Smooth muscle cell (in vitro differentiated cells): ENCODE results near the gene GNA12. TPM values are rescaled to one million over a fixed set of nuclear protein-coding genes. Genes with fewer than 3 reads are reported as not detected.
A peak's percentile ranks its signal among the peaks of the same experiment; 100 is the strongest.

Source experiments
- DNase-seq: peaks from one replicate; lab custom pipeline; 2025; ENCODE audit not compliant: unreplicated experiment; lab: John Stamatoyannopoulos, UW
- H2AFZ ChIP-seq: fragments of 200-600 bp; sonication (generic); 2 replicates; pipeline ENCODE4 v1.6.0; 2016; ENCODE audit warnings: antibody characterized with exemption, low read depth, mild to moderate bottlenecking
- H3F3A ChIP-seq: fragments of 200-600 bp; sonication (generic); 2 replicates; pipeline ENCODE4 v1.6.0; 2017; ENCODE audit warnings: antibody characterized with exemption, low read depth
- H3K27ac ChIP-seq: fragments of 200-600 bp; sonication (generic); 2 replicates; pipeline ENCODE4 v1.5.1; 2016; ENCODE audit warnings: low read depth, mild to moderate bottlenecking
- H3K27me3 ChIP-seq: fragments of 200-600 bp; sonication (generic); 2 replicates; pipeline ENCODE4 v1.6.1; 2016; ENCODE audit warnings: low read depth, mild to moderate bottlenecking
- H3K36me3 ChIP-seq: fragments of 200-600 bp; sonication (generic); 2 replicates; pipeline ENCODE4 v1.5.1; 2016; ENCODE audit warnings: low read depth
- H3K4me1 ChIP-seq: fragments of 200-600 bp; sonication (generic); 2 replicates; pipeline ENCODE4 v1.5.1; 2016; ENCODE audit warnings: low read depth
- H3K4me2 ChIP-seq: fragments of 200-600 bp; sonication (generic); 2 replicates; pipeline ENCODE4 v1.6.0; 2016; ENCODE audit warnings: mild to moderate bottlenecking
- H3K4me3 ChIP-seq: fragments of 200-600 bp; sonication (generic); 2 replicates; pipeline ENCODE4 v1.5.1; 2016; ENCODE audit warnings: mild to moderate bottlenecking
- H3K79me2 ChIP-seq: fragments of 200-600 bp; sonication (generic); 2 replicates; pipeline ENCODE4 v1.6.0; 2016; ENCODE audit warnings: low read depth, mild to moderate bottlenecking
- H3K9ac ChIP-seq: fragments of 200-600 bp; sonication (generic); 2 replicates; pipeline ENCODE4 v1.6.0; 2016; ENCODE audit warnings: low read depth
- H3K9me3 ChIP-seq: fragments of 200-600 bp; sonication (generic); replicated peaks from 2 replicates; pipeline ENCODE4 v1.5.1; 2016; ENCODE audit warnings: low read depth
- H4K20me1 ChIP-seq: fragments of 200-600 bp; sonication (generic); 2 replicates; pipeline ENCODE4 v1.6.0; 2016; ENCODE audit warnings: low read depth
- WGBS: methylation state at CpG from one replicate; pipeline ENCODE4 v1.1.7; 2016; ENCODE audit warnings: low lambda C conversion rate; 5-methylcytosine and 5-hydroxymethylcytosine counted together
- polyA plus RNA-seq: library from polyadenylated mRNA; unstranded; fragments of >200 nt; fragmentation: Nextera tagmentation; extraction: Ambion mirVana; gene quantifications from 2 replicates; pipeline ENCODE4 v1.2.1, GENCODE V29; 2016
- total RNA-seq: library from RNA; depleted of rRNA; stranded (reverse); fragments of >200 nt; gene quantifications from 2 replicates; pipeline ENCODE4 v1.2.3, GENCODE V29; 2014
- TF ChIP-seq, protein P1 (sequence below): fragments of 200-600 bp; sonication (generic); IDR thresholded peaks from 2 replicates; pipeline ENCODE4 v1.5.1; 2017; ENCODE audit warnings: borderline replicate concordance, mild to moderate bottlenecking, antibody characterized with exemption; ENCODE audit not compliant: insufficient read depth, poor library complexity, severe bottlenecking

The GNA12 gene
- total and polyA plus RNA-seq, 2 experiments from 2014 or later = 20.3 to 34.7 TPM

DNA sequence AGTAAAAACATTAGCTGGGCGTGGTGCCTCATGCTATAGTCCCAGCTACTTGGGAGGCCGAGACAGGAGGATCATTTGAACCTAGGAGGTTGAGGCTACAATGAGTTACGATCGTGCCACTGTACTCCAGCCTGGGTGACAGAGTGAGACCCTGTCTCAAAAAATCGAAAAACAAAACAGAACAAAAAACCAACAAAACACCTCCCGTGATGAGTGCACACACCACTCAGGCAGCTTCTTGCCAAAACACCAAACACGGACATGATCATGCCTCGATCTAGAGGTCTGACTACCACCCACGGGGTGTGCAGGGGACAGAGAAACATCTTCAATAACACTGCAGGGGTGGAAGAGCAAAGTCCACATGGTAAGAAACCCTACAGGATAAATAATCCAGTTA lies 111.7 kb downstream of the GNA12 start:
- Histone ChIP-seq H3K79me2 (peaks cover 29% of the 10 kb centered on the region), H3K4me1 (no peaks in the 10 kb centered on the region)

DNA sequence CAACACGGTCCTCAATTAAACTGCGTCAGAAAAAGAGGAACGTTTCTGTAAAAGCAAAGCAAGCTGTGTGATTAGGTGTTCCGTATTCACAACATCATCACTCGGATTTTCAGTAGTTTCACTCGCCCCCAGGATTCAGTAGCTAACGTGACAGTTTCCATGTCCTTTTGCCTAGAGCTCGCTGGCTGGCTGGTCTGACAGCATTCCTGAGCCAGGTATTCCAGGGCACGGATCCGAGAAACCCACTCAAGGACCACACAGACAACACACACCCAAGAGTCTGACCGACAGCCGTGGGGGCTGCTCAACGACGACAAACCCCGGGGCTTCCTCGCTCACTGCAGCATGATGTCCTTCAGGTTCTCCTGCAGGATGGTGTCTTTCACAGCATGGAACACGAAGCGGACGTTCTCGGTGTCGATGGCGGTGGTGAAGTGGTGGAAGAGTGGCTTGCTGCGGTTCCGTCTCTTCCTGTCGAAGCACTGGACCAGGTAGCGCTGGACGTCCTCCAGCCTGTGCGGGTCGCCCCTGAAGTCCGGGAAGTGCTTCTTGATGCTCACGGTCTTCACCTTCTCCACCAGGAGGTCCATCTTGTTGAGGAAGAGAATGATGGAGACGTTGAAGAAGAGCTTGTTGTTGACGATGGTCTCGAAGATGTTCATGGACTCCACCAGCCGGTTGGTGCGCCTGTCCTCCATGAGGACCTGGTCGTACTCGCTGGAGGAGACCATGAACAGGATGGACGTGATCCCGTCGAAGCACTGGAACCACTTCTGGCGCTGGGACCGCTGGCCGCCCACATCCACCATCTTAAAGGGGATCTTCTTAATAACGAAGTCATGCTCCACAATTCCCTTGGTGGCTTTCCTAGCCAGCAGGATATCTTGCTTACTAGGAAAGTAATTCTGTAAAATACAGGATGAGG lies 113.0 kb downstream of the GNA12 start:
- 86% methylated on average over 45 of the region's 45 CpGs for WGBS
- no peaks in the 10 kb centered on the region for H3K36me3 ChIP-seq
- TF ChIP-seq, protein P1, sequence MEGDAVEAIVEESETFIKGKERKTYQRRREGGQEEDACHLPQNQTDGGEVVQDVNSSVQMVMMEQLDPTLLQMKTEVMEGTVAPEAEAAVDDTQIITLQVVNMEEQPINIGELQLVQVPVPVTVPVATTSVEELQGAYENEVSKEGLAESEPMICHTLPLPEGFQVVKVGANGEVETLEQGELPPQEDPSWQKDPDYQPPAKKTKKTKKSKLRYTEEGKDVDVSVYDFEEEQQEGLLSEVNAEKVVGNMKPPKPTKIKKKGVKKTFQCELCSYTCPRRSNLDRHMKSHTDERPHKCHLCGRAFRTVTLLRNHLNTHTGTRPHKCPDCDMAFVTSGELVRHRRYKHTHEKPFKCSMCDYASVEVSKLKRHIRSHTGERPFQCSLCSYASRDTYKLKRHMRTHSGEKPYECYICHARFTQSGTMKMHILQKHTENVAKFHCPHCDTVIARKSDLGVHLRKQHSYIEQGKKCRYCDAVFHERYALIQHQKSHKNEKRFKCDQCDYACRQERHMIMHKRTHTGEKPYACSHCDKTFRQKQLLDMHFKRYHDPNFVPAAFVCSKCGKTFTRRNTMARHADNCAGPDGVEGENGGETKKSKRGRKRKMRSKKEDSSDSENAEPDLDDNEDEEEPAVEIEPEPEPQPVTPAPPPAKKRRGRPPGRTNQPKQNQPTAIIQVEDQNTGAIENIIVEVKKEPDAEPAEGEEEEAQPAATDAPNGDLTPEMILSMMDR = no peak
- peak overlapping the region; percentile 61 for H3K27ac ChIP-seq
- no peaks in the 10 kb centered on the region for H3K27me3 ChIP-seq
- H3K4me2 ChIP-seq = peak overlapping the region; percentile 24
- no peak overlapping the region for H2AFZ ChIP-seq
- H3K4me3 ChIP-seq = no peak overlapping the region
- DNase-seq = no peak
- H4K20me1 ChIP-seq = peaks cover 29% of the 10 kb centered on the region
- no peak overlapping the region for H3K9ac ChIP-seq
- H3K79me2 ChIP-seq = peaks cover 22% of the 10 kb centered on the region
- H3K9me3 ChIP-seq = no peaks in the 10 kb centered on the region
- H3K4me1 ChIP-seq = no peaks in the 10 kb centered on the region
- H3F3A ChIP-seq = peaks cover 6% of the 10 kb centered on the region

More for the DNA sequence above, 111.7 kb downstream of the GNA12 start:
- 95% methylated on average over 9 of the region's 9 CpGs for WGBS
- no peak overlapping the region for H3K4me2 ChIP-seq
- no peaks in the 10 kb centered on the region for H3K27me3 ChIP-seq
- H3K36me3 ChIP-seq = no peaks in the 10 kb centered on the region
- peaks cover 39% of the 10 kb centered on the region for H4K20me1 ChIP-seq
- H3K4me3 ChIP-seq = no peak overlapping the region
- DNase-seq = no peak
- H3K9ac ChIP-seq = no peak overlapping the region
- no peaks in the 10 kb centered on the region for H3K9me3 ChIP-seq
- peaks cover 6% of the 10 kb centered on the region for H3F3A ChIP-seq
- no peak overlapping the region for H2AFZ ChIP-seq
- TF ChIP-seq, protein P1 = no peak
- peak overlapping the region; percentile 62 for H3K27ac ChIP-seq

DNA sequence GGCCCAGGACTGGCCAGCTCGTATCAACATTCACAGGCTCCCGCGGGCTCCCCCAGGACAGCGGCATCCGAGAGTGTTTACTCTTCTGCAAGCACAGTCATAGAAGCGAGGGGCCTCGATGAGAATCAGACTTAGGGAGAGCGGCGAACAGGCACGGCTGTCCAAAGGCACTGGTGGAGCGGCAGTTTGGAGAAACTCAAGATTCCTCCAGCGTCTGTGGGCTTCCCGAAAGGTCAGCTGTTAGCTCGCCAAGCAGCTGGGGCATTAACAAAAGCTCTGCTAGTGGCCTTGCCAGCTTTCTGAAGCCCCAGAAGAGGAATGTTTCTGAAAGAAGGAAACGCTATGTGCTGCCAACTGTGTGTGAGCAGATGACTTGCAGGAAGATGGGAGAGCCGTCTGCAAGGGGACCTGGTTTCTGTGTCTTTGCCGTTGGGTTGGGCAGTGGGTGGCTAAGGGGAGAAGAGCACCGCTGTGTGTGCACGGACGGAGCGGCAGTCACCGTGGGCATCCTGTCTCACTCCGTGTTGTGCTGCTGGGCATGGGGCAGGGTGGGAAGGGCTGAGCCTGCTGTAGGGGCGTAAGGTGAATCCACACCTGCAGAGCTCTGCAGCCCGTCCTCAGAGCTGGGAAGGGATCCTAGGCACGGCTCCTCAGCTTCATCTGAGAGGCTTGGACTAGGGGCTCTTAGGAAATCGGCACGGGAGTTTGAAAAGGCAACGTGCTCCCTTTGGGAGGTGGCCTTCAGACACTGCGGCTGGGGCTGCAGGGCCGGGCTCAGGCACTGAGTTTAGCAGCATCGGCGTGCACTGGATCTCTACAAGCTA lies 114.0 kb downstream of the GNA12 start:
- peaks cover 21% of the 10 kb centered on the region for H3K79me2 ChIP-seq
- H3K36me3 ChIP-seq = no peaks in the 10 kb centered on the region
- H3F3A ChIP-seq = peaks cover 6% of the 10 kb centered on the region
- TF ChIP-seq, protein P1 = no peak
- no peaks in the 10 kb centered on the region for H3K27me3 ChIP-seq
- H4K20me1 ChIP-seq = peaks cover 19% of the 10 kb centered on the region
- no peak overlapping the region for H2AFZ ChIP-seq
- H3K9ac ChIP-seq = no peak overlapping the region
- 88% methylated on average over 33 of the region's 33 CpGs for WGBS
- H3K4me1 ChIP-seq = no peaks in the 10 kb centered on the region
- H3K9me3 ChIP-seq = no peaks in the 10 kb centered on the region
- H3K4me3 ChIP-seq = no peak overlapping the region
- H3K27ac ChIP-seq = peak overlapping the region; percentile 61
- DNase-seq = no peak
- peak overlapping the region; percentile 24 for H3K4me2 ChIP-seq
